GM12891 (cell line): ENCODE results near the gene DMD.

Experiments used
- POLR2A ChIP-seq: IDR thresholded peaks from 2 replicates; pipeline ENCODE4 v1.6.1; 2011; ENCODE audit warnings: low read depth, low read length, control low read depth
- POLR2AphosphoS5 ChIP-seq: IDR thresholded peaks from 2 replicates; pipeline ENCODE4 v1.6.1; 2011; ENCODE audit warnings: low read depth, low read length, control low read depth
- TAF1 ChIP-seq: IDR thresholded peaks from 2 replicates; pipeline ENCODE4 v1.6.1; 2011; ENCODE audit warnings: low read depth, low read length, control low read depth

DNA sequence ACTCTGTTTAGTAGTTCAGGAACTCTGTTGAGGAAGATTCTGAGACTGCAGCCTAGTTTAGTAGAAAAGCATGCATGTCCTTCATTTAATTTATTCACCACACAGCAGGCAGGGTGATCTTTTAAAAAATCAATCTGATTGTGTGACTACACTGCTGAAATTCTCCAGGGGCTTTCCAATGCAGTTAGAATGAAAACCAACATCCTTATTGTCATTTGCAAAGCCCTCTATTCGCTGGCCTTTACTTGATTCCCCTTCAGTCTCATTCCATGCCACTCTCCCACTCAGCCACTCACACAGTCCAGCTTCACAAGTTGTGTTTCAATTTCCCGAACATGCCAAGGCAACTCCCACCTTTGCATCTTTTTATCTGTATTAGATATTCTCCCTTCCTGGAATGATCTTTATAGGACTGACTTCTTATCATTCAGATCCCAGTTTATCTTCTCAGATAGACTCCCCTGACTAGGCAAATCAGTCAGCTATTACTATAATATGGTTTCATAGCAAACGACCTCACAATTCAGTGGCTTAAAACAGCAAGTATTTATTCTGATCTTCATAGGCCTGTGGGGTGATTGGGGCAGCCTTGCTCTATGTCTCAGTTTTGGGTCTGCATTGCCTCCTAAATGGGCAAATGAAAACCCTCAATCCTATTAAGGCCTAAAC, 2118.2 kb downstream of the DMD start:
- TF ChIP-seq POLR2A, result no peak
- TF ChIP-seq TAF1, result no peak
- no peak for TF ChIP-seq POLR2AphosphoS5
